GF-D8 (cell line): Measurements from ENCODE around the gene ZBTB5.
"Not testable (repeated sequence)": the region's sequence is repeated elsewhere in the genome, so short reads cannot be mapped to it uniquely, and the experiment has no call there.

Source experiments
- DNase-seq: peaks from one replicate; lab custom pipeline; 2025; lab: John Stamatoyannopoulos, UW

ZBTB5 gene

GRCh38 chr9:37451628-37452027 lies 13.6 kb downstream of the ZBTB5 start:
- no peak for DNase-seq

GRCh38 chr9:37449862-37450632 lies 15.2 kb downstream of the ZBTB5 start:
- DNase-seq = no peak

DNA sequence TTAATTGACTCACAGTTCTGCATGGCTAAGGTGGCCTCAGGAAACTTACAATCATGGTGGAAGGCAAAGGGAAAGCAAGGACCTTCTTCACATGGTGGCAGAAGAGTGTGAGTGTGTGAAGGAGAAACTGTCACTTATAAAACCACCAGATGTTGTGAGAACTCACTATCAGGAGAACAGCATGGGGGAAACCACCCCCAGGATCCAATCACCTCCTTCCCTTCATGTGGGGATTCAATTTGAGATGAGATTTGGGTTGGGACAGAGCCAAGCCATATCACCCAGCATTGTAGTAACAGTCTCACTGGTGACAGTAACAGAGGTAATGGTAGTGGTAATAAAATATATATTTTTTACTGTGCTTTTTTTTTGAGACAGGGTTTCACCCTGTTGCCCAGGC lies 18.1 kb downstream of the ZBTB5 start:
- no peak for DNase-seq

- no peak for DNase-seq
Observed at GRCh38 chr9:37446401-37446800, 18.8 kb downstream of the ZBTB5 start.

- no peak for DNase-seq
Observed at GRCh38 chr9:37445832-37446231, 19.4 kb downstream of the ZBTB5 start.

- no peak for DNase-seq
Observed at GRCh38 chr9:37444890-37445289, 20.4 kb downstream of the ZBTB5 start.

GRCh38 chr9:37443566-37443965 lies 21.7 kb downstream of the ZBTB5 start:
- no peak for DNase-seq

DNA sequence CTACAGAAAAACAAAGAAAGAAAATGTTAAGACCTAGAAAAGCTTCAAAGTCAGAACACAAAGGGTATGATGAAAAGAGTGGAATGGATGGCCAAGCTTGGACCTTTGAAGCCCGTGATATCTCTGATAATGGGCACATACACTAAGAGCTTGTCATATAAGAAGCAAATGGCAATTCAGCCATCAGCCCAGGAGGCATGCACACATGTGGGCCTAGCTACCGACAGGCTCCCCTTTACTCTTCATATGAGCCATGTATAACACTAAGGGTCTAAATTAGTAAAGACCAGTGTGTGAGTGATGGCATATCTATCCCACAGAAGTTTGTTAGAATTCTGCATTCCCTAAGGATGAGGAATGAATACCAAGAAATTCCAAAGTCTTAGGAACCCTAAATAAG lies 22.7 kb downstream of the ZBTB5 start:
- DNase-seq = no peak

DNA sequence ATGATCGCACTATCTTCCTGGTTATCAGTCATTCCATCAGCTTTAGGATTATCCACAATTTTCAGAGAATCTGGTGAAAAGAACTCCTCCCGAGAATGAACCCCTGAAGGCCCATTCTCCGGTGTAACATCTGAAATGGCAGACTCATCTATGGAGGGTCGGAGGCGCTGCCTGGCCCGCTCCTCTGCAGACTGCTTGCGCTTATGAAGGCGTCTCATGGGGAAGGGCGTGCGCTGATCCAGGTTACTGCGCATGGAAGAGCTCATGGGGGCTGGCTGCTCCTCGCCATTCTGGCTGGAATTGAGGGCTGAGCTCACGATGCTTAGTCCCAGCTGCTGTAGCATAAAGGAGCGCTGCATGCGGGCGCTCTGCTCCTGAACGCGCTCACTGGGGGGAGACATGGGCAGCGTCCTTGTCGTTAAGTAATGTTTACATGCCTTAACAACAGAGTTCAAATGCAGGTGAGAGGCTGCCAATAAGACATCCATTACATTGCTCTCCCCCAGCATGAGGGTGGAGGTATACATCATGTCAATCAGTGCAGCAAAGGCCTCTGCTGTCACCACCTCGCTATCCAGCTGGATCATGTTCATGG lies 23.4 kb downstream of the ZBTB5 start:
- no peak for DNase-seq

GRCh38 chr9:37438359-37438758 lies 26.9 kb downstream of the ZBTB5 start:
- no peak for DNase-seq

DNA sequence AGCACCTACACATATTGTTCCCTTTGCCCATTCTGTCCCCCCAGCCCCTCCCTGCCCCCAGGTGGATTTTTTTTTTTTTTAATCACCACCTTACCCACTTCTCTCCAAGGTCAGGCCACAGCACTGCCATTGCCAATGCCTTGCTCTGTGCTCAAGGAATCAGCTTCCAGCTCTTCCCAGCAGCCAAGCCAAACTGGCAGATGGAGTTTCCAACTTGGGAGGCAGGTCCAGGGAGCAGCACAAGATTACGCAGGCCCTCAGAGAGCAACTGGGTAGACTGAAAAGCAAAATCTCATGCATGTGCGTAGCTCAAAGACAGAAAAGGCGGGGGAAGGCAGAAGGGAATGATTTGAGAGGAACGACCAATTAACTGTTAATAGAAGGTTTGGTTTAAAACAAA lies 27.6 kb downstream of the ZBTB5 start:
- no peak for DNase-seq

DNA sequence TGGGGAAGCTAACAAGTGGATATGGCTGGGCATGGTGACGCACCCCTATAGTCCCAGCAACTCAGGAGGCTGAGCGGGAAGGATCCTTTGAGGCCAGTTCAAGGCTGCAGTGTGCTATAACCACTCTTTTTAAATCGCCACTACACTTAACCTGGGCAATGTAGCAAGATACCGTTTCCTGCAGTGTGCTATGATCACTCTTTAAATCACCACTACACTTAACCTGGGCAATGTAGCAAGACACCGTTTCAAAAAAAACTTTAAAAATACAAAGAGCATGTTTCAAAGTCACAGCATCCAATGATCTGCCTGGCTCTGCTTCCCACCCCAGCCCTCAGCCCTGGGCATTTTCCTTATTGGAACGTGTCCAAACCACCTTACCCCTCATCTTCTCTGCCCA lies 28.2 kb downstream of the ZBTB5 start:
- DNase-seq = no peak

DNA sequence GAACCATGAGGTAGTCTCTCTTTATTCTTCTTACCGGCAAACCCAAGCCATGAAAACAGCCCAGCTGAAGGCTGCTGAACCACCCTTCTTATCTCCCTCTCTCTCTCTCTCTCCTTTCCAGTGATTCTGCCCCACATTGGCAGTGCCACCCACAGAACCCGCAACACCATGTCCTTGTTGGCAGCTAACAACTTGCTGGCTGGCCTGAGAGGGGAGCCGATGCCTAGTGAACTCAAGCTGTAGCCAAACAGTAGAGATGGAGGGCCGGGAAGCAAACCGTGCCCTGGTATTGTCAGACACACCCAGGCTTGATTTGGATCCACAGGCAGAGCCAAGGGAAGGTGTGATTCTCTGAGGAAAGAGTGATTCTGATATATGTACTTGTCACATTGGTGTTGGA lies 28.7 kb downstream of the ZBTB5 start:
- DNase-seq = no peak

DNA sequence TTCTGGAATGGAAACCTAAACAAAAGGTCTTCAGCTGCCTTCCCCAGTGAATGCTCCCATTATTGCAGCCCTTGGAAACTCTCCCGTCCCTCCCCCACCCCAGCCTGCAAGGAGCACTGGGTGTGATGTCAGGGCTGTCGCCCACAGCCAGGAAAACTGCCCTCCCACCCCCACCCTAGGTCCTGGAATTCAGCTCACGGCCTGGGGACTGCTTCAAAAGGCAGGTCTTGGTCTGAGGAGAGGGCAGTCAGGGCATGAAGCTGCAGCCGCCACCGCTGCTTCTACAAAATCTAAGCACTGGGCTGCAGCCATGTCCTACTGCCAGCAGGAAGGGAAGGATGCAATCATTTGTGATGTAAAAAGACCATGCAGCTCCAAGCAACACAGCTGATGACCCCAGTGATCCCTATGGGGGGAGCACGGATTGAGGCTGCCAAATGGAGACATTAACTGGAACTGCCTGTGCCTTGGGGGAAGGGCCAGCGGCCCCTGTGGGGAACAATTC lies 31.3 kb downstream of the ZBTB5 start:
- DNase-seq = no peak

GRCh38 chr9:37432020-37432419 lies 33.2 kb downstream of the ZBTB5 start:
- DNase-seq = no peak

- no peak for DNase-seq
Observed at GRCh38 chr9:37430841-37431597, 34.2 kb downstream of the ZBTB5 start.

DNA sequence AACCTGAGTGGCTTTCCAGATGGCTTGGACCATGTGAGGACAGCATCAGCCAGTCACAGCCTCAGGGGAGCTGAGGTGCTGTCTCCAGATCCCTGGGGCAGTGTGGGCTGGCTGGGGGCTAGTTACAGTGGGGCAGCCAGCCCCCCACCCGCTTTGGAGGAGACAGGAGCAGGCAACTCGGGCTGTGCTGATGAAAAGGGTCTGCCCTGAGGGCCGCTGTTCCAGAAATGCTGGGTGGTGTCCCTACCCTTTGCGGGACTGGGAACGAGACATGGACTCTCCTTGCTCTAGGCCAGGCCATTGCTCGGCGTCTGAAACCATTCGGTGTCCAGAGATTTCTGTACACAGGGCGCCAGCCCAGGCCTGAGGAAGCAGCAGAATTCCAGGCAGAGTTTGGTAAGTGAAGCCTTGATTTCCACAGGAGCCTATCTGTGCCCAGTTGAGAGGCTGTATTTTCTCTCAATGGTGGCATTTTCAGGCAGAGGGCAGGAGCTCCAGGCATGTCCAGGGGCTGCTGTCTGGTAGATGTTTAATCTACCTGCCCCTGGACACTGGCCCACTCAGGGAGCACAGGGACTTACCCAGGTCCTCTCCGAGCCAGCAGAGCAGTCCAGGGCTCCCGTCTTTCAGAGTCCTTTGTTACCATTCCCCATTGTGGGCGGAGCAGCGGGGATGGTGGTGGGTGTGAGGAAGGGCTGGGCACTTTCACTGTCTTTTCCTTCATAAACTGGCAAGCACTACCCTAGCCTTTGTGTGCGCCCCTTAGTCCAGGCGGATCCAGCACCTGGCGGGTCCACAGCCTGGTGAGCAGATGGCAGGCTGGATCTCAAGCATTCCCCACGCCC lies 35.6 kb downstream of the ZBTB5 start:
- no peak for DNase-seq

- no peak for DNase-seq
Observed at GRCh38 chr9:37428345-37428744, 36.9 kb downstream of the ZBTB5 start.

DNA sequence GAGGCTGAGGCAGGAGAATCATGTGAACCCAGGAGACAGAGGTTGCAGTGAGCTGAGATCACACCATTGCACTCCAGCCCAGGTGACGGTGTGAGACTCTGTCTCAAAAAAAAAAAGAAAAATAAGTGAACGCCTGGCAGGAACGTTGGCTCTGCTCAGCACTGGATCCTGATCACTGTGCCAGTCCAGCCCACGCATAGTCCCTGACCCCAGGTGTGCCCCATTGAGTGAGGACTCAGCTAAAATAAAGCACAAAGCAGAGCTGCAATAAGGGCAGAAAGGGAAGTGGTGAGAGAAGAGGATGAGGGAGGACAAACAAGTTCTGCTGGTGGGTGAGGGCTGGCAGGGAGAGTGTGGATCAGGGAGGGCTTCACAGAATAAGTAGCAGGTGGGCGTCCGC lies 38.4 kb downstream of the ZBTB5 start:
- no peak for DNase-seq

- DNase-seq = not testable (repeated sequence)
Observed at GRCh38 chr9:37426431-37426830, 38.8 kb downstream of the ZBTB5 start.

GRCh38 chr9:37425298-37425752 lies 39.9 kb downstream of the ZBTB5 start:
- DNase-seq = no peak
